GM12873 (cell line): ENCODE results near the gene HSP90AB1.

Source experiments
- CTCF ChIP-seq: IDR thresholded peaks from 2 replicates; pipeline ENCODE4 v1.5.1; 2012; ENCODE audit warnings: low read depth, mild to moderate bottlenecking, moderate library complexity, low read length, control low read depth; ENCODE audit not compliant: insufficient read depth; ENCODE audit errors: missing control alignments

The HSP90AB1 gene

GRCh38 chr6:44219053-44219814 is 27.7 kb upstream of the HSP90AB1 start:
- no peak for TF ChIP-seq CTCF

GRCh38 chr6:44219815-44220784 is 26.8 kb upstream of the HSP90AB1 start:
- no peak for TF ChIP-seq CTCF

- no peak for TF ChIP-seq CTCF
Measured at GRCh38 chr6:44220913-44221290, 26.0 kb upstream of the HSP90AB1 start.

- TF ChIP-seq CTCF = peak; percentile 97
Measured at GRCh38 chr6:44221291-44221960, 25.5 kb upstream of the HSP90AB1 start.

GRCh38 chr6:44221961-44222335 is 25.0 kb upstream of the HSP90AB1 start:
- TF ChIP-seq CTCF = no peak

GRCh38 chr6:44222486-44223318 is 24.2 kb upstream of the HSP90AB1 start:
- TF ChIP-seq CTCF = no peak
